NCI-H2171 treated with DMSO at 0.1 percent for 48 hours (cell line): ENCODE data around the gene RAET1E.
"Not testable (repeated sequence)": the region's sequence is repeated elsewhere in the genome, so short reads cannot be mapped to it uniquely, and the experiment has no call there.

ENCODE experiments used
- DNase-seq: peaks from one replicate; lab custom pipeline; 2025; lab: John Stamatoyannopoulos, UW

Gene RAET1E

DNA sequence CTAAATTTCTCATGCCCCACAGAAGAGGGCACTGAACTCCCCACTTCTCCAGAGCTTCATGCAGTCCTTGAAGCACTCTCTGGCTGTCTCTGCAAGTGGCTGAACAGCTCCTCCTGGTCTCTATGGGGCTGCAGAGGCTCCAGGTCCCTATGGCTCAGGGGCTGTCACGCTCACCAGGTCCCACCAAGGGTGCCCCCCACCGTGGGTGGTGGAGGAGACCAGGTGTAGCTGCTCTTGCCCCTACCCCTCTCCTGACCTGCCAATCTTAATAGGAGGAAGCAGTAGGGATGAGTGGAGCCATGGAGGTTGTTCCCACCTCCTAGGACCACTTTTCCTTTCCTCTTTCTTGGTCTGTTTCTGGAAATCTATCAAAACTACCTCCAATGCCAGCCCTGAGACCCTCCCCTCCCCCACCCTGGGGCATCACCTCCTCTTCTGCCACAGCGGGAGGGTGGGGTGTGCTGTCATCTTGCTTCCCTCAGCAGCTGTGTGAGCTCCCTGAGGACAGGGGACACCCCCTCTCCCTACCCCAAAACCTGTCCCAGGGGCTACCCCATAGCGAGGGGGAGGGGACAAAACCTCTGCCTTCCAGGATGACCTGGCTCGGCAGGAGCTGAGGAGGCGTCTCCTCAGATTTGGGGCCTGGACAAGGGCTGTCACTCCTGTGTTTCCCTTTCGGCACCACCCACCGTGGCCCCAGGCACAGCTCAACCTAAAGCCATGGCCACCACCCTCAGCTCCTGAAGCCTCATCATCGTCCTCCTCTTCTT lies 12.0 kb upstream of the RAET1E start:
- DNase-seq = no peak

DNA sequence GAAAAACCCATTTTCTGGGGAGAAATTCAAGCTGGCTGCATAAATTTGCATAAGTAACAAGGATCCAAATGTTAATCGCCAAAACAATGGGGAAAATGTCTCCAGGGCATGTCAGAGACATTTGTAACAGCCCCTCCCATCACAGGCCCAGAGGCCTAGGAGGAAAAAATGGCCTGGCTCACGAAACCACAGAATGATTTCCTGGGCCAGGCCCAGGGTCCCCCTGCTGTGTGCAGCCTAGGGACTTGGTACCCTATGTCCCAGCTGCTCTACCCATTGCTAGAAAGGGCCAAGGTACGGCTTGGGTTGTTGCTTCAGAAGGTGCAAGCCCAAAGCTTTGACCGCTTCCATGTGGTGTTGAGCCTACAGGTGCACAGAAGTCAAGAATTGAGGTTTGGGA lies 10.6 kb upstream of the RAET1E start:
- DNase-seq = not testable (repeated sequence)

DNA sequence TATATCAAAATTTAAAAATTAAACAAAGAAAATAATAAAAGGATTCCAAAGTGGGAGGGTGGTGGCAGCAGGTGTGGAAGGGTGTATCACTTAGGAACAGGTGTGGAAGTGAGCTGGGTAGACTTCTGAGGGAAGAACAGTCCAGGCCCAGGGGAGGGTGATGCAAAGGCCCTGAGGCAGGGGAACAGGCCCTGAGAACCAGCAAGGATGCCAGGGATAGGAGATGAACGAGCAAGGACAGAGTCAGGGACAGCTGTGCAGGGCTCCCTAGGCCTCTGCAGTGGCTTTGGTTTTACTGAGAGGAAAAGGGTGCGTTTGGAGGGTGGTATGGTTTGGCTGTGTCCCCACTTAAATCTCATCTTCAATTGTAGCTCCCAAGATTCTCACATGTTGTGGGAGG lies 9.4 kb upstream of the RAET1E start:
- DNase-seq = no peak

DNA sequence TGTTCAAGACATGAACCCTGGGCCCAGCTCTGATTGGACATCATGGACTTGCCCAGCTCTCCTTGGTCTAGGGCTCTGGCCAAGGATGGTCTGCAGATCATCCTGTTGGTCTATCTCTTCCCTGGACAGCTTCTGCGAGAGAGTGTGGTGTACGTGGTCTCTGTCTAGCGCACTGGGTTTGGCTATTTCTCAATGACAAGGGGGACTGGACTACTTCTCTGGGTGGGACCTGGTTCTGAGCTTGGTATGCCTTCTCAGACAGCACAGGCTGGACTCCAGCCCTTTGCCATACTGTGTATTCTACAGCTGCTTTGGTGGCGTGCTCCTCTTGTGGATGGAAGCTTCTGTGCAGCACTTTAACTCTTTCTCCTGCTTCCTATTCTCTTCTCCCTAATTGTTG lies 8.5 kb upstream of the RAET1E start:
- DNase-seq = no peak

- no peak for DNase-seq
Measured at GRCh38 chr6:149905911-149906371, 8.0 kb upstream of the RAET1E start.

- no peak for DNase-seq
Measured at GRCh38 chr6:149905371-149905910, 7.5 kb upstream of the RAET1E start.

DNA sequence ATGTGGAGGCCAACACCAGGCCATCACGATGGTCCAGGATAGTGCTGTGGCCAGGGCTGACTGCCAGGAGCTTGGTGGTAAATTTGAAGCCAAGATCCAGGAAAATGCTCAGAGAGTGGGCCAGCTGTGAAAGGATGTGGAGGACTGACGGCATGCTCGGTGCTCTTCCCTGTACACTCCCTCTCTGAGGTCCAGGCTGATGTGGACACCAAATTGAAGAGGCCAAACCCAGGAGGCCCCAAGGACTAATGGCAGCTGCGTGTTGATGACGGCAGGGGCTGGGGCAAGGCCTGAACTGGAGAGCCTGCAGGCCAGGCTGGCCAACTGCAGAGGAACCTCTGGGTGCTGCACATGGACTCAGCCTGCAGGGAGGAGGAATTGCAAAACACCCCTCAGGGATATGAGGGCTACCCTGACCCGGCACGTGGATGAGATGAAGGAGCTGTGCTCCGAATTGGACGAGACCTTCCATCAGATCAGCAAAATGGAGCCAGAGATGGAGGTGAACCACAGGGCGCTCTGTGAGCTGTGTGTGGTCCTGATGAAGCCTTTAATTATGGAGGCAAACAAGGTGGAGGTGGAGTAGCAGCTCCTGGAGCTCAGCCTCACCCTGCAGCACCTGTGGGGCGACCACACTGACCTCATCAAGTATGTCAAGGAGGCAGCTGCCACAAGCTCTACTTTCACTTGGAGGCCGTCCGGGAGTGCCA lies 6.9 kb upstream of the RAET1E start:
- DNase-seq = no peak

GRCh38 chr6:149903938-149904611 lies 6.2 kb upstream of the RAET1E start:
- peak; percentile 46 for DNase-seq

GRCh38 chr6:149901444-149902140 lies 3.7 kb upstream of the RAET1E start:
- peak; percentile 3 for DNase-seq

- DNase-seq = no peak
Measured at GRCh38 chr6:149900620-149901443, 2.9 kb upstream of the RAET1E start.

DNA sequence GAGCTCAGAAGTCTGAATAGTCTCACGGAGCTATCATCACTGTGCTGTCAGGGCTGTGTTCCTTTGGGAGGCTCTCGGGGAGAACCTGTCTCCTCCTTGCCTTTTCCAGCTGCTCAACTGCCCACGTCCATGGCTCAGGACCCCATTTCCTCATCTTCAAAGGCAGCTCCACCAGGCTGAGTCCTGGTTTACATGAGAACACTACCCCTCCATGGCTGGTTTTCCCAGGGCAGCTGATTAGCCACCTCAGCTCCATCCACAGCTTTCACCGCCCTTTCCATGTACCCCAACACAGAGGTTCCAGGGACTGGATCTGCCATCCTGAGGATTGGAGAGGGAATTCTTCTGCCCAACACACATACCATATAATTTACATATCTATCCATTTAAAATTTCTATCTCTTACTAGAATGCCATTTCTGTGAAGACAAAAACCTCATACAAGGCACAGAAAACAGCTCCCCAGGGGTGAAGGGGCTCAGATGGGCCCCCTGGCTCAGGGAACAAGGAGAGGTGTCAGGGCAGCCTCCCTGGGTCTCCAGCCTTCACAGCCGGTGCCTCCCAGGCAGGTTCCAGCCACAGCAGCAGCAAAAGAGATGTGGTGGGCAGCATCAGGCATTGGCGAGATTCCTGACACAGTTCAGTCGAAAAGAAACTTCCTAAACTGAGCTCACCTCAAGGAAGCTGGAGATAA lies 2.2 kb upstream of the RAET1E start:
- DNase-seq = no peak

GRCh38 chr6:149899486-149899885 lies 1.6 kb upstream of the RAET1E start:
- DNase-seq = no peak

GRCh38 chr6:149898966-149899365 lies 1.1 kb upstream of the RAET1E start:
- DNase-seq = no peak

- no peak for DNase-seq
Measured at GRCh38 chr6:149897015-149897697, 757 bp downstream of the RAET1E start.

DNA sequence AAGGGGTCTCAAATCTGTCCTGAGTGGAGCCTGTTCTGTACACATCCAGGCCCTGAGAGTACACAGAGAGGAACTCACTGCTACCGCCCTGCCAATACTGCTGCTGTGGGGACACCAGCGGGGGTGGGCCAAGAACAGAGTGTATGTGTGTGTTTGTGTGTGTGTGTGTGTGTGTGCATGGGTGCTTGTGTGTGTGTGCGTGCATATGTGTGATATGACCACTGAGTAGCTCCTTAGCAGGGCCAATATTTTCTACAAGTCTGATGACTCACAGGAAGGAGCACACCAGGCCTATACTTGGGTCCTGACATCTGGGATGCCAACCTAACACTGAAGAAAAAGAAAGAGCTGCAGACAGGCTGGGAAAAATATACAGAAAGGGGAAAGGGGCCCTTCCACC lies 1.4 kb downstream of the RAET1E start:
- DNase-seq = no peak

DNA sequence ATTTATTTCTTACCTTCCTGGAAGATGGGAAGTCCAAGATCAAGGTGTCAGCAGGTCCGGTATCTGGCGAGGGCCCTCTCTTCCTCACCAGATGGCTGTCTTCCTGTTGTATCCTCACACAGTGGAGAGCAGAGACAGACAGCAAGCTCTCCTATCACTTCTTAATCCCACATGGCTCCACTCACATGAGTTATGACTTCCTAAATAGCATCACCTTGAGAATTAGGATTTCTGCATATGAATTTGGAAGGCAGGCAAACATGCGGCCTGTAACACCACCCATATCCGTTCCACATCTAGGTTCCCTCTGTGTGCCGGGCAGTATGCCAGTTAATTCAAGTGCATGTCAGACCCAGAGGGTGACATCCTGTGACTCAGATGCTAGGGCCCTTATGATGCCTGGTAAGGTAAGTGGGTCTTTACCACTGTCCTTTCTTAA lies 2.1 kb downstream of the RAET1E start:
- DNase-seq = no peak

DNA sequence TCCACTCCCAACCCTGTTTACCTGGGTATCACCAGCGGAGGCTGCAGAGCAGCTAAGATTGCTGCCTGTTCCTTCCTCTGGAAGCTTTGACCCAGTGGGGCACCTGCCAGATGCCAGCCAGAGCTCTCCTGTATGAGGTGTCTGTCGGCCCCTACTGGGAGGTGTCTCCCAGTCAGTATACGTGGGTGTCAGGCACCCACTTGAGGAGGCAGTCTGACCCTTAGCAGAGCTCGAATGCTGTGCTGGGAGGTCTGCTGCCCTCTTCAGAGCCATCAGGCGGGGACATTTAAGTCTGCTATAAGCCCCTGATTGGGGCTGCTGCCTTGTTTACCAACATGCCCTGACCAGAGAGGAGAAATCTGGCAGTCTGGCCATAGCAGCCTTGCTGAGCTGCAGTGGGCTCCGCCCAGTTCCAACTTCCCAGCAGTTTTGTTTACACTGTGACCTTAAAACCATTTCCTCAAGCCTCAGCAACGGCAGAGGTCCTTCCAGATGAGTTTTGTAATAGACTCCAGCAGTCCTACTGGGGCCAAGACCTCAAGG lies 2.8 kb downstream of the RAET1E start:
- no peak for DNase-seq

GRCh38 chr6:149891864-149892263 lies 6.0 kb downstream of the RAET1E start:
- not testable (repeated sequence) for DNase-seq

DNA sequence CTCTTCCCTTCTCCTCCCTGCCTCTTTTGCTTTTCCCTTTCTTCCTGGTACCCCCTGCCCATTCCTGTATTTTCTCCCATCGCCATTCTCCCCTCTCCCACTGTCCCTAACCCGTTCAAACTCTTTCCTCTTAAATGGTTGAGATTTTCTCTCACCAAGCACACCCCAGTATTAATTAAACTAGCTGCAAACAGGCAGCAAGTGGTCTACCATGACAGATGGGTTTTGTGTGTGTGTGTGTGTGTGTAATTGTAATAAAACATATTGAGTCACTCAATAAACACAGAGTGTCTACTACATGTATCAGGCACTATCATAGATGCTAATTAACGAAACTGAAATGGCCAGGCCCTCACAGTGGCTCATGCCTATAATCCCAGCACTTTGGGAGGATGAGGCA lies 6.7 kb downstream of the RAET1E start:
- no peak for DNase-seq

GRCh38 chr6:149890629-149891045 lies 7.3 kb downstream of the RAET1E start:
- no peak for DNase-seq
